H1 (cell line): ENCODE results near the gene LORICRIN. TPM values are rescaled to one million over a fixed set of nuclear protein-coding genes. Genes with fewer than 3 reads are reported as not detected.

Experiments
- CTCF ChIA-PET: fragments of 300-600 bp; sonication (Branson Sonifier 250); formaldehyde crosslinking; loops from one replicate; lab custom pipeline; 2021; ENCODE audit not compliant: partially characterized antibody; lab: Charles Lee
- POLR2A ChIA-PET: fragments of 300-600 bp; sonication (Branson Sonifier 250); formaldehyde crosslinking; loops from one replicate; lab custom pipeline; 2021; ENCODE audit warnings: inconsistent platforms; ENCODE audit not compliant: partially characterized antibody; lab: Charles Lee
- DNase-seq, 2 experiments: peaks; one replicate each; pipeline versions ENCODE4 v3.0.0 to v3.0.0-alpha.2; 2010 to 2022; ENCODE audit warnings: low spot score in 2 of 2, low read depth in 1 of 2, mixed read lengths in 1 of 2
- FAIRE-seq: peaks from 2 replicates; lab custom pipeline; 2011; peaks lifted over from hg19 to GRCh38; lab: Jason Lieb, UNC
- H2AFZ ChIP-seq: 2 replicates; pipeline ENCODE4 v1.8.1; 2012; ENCODE audit warnings: low read length, inconsistent platforms
- H2AK5ac ChIP-seq: 2 replicates; pipeline ENCODE4 v1.6.1; 2013; ENCODE audit warnings: low read depth, low read length
- H2BK120ac ChIP-seq: replicated peaks from 2 replicates; pipeline ENCODE3; 2013; ENCODE audit warnings: low read depth, low read length, inconsistent platforms
- H2BK12ac ChIP-seq: 2 replicates; pipeline ENCODE4 v1.6.1; 2013; ENCODE audit warnings: low read depth, low read length
- H2BK15ac ChIP-seq: 2 replicates; pipeline ENCODE4 v1.6.1; 2013; ENCODE audit warnings: low read length
- H2BK20ac ChIP-seq: 2 replicates; pipeline ENCODE4 v1.6.1; 2013; ENCODE audit warnings: low read length
- H2BK5ac ChIP-seq: 2 replicates; pipeline ENCODE4 v1.6.1; 2013; ENCODE audit warnings: low read depth, low read length
- H3K14ac ChIP-seq: 2 replicates; pipeline ENCODE4 v1.6.1; 2013; ENCODE audit warnings: inconsistent platforms; ENCODE audit not compliant: insufficient read length
- H3K18ac ChIP-seq: 2 replicates; pipeline ENCODE4 v1.6.1; 2013; ENCODE audit warnings: low read length; ENCODE audit errors: extremely low read depth
- H3K23ac ChIP-seq: 2 replicates; pipeline ENCODE4 v1.6.1; 2013; ENCODE audit warnings: inconsistent platforms; ENCODE audit not compliant: insufficient read length
- H3K23me2 ChIP-seq: 2 replicates; pipeline ENCODE4 v1.6.1; 2013; ENCODE audit warnings: low read depth, low read length
- H3K27ac ChIP-seq: 2 replicates; pipeline ENCODE4 v1.6.1; 2011; ENCODE audit warnings: low read depth, low read length, inconsistent platforms
- H3K27me3 ChIP-seq, 4 experiments: replicated peaks in 1 of 4; 1 replicate in 1 of 4; 2 replicates in 3 of 4; pipeline versions ENCODE4 v1.6.1 to v1.8.1; 2011 to 2013; ENCODE audit warnings: low read length in 3 of 4, mild to moderate bottlenecking in 3 of 4, inconsistent platforms in 2 of 4, mixed read lengths in 2 of 4, moderate library complexity in 1 of 4; ENCODE audit not compliant: control insufficient read depth in 3 of 4, insufficient read depth in 3 of 4; ENCODE audit errors: extremely low read depth in 1 of 4
- H3K36me3 ChIP-seq, 4 experiments: 2 replicates each; pipeline versions ENCODE4 v1.6.1 to v1.8.1; 2011 to 2013; ENCODE audit warnings: mild to moderate bottlenecking in 4 of 4, low read length in 3 of 4, moderate library complexity in 2 of 4, control low read depth in 1 of 4, inconsistent platforms in 1 of 4; ENCODE audit not compliant: insufficient read depth in 4 of 4, control insufficient read depth in 2 of 4
- H3K4ac ChIP-seq: replicated peaks from 2 replicates; pipeline ENCODE3; 2013; ENCODE audit warnings: low read length, low read depth, mixed read lengths, inconsistent platforms; ENCODE audit not compliant: insufficient read length
- H3K4me1 ChIP-seq, 4 experiments: replicated peaks in 1 of 4; 1 replicate in 1 of 4; 2 replicates in 3 of 4; pipeline versions ENCODE4 v1.6.1 to v1.8.1; 2011 to 2013; ENCODE audit warnings: low read length in 3 of 4, inconsistent platforms in 2 of 4, mixed read lengths in 1 of 4; ENCODE audit not compliant: insufficient read depth in 4 of 4, control insufficient read depth in 3 of 4
- H3K4me2 ChIP-seq, 2 experiments: 2 replicates each; pipeline versions ENCODE4 v1.6.1 to v1.8.1; 2011 to 2013; ENCODE audit warnings: low read depth in 2 of 2, low read length in 2 of 2, control low read depth in 1 of 2, inconsistent platforms in 1 of 2, mild to moderate bottlenecking in 1 of 2; ENCODE audit not compliant: insufficient read depth in 1 of 2
- H3K4me3 ChIP-seq, 4 experiments: fragments of 200-600, 300-600 bp in 1 of 4; sonication (generic), shearing (Covaris generic), sonication (Bioruptor Twin) in 1 of 4; 2 replicates each; pipeline versions ENCODE4 v1.5.1 to v1.8.1; 2011 to 2016; ENCODE audit warnings: low read length in 4 of 4, low read depth in 3 of 4, control low read depth in 2 of 4, inconsistent platforms in 2 of 4, mild to moderate bottlenecking in 2 of 4, mixed read lengths in 1 of 4, moderate library complexity in 1 of 4; ENCODE audit not compliant: insufficient read depth in 2 of 4; ENCODE audit errors: extremely low read depth in 1 of 4
- H3K56ac ChIP-seq: replicated peaks from 2 replicates; pipeline ENCODE3; 2013; ENCODE audit warnings: low read depth, mild to moderate bottlenecking, mixed read lengths, low read length, inconsistent platforms; ENCODE audit not compliant: insufficient read length
- H3K79me1 ChIP-seq: 2 replicates; pipeline ENCODE4 v1.6.1; 2013; ENCODE audit warnings: low read depth, low read length, control low read depth
- H3K79me2 ChIP-seq, 2 experiments: 2 replicates each; pipeline versions ENCODE4 v1.6.1 to v1.8.1; 2012 to 2013; ENCODE audit warnings: low read length in 2 of 2, mild to moderate bottlenecking in 2 of 2, inconsistent platforms in 1 of 2; ENCODE audit not compliant: insufficient read depth in 2 of 2, control insufficient read depth in 1 of 2
- H3K9ac ChIP-seq, 4 experiments: replicated peaks in 1 of 4; 1 replicate in 1 of 4; 2 replicates in 3 of 4; pipeline versions ENCODE4 v1.6.1 to v1.8.1; 2011 to 2013; ENCODE audit warnings: low read depth in 3 of 4, low read length in 3 of 4, control low read depth in 2 of 4, mild to moderate bottlenecking in 2 of 4, moderate library complexity in 2 of 4, inconsistent platforms in 1 of 4; ENCODE audit errors: extremely low read depth in 1 of 4
- H3K9me3 ChIP-seq, 2 experiments: 2 replicates each; pipeline versions ENCODE4 v1.6.1 to v1.8.1; 2012 to 2013; ENCODE audit warnings: mild to moderate bottlenecking in 2 of 2, moderate library complexity in 2 of 2, control low read depth in 1 of 2, inconsistent platforms in 1 of 2, low read depth in 1 of 2, low read length in 1 of 2, mixed read lengths in 1 of 2; ENCODE audit not compliant: insufficient read depth in 2 of 2
- H4K20me1 ChIP-seq, 2 experiments: replicated peaks in 1 of 2; 2 replicates each; pipeline versions ENCODE3 to v1.8.1; 2011 to 2013; ENCODE audit warnings: inconsistent platforms in 2 of 2, low read length in 2 of 2, mild to moderate bottlenecking in 1 of 2; ENCODE audit not compliant: insufficient read depth in 2 of 2, control insufficient read depth in 1 of 2
- H4K5ac ChIP-seq: 2 replicates; pipeline ENCODE4 v1.6.1; 2013; ENCODE audit warnings: low read length, low read depth, mixed read lengths, inconsistent platforms; ENCODE audit not compliant: insufficient read length
- H4K8ac ChIP-seq: 2 replicates; pipeline ENCODE4 v1.8.0; 2013; ENCODE audit warnings: mild to moderate bottlenecking, moderate library complexity, low read length, inconsistent platforms; ENCODE audit not compliant: insufficient read depth; ENCODE audit errors: extremely low read depth
- H4K91ac ChIP-seq: replicated peaks from 2 replicates; pipeline ENCODE3; 2013; ENCODE audit warnings: low read length, mixed read lengths, inconsistent platforms; ENCODE audit not compliant: insufficient read length
- SP4 ChIP-seq: IDR thresholded peaks from 2 replicates; pipeline ENCODE4 v1.6.1; 2012; ENCODE audit warnings: low read length, inconsistent platforms
- SRF ChIP-seq: IDR thresholded peaks from 2 replicates; pipeline ENCODE4 v1.6.1; 2011; ENCODE audit warnings: mild to moderate bottlenecking, low read depth, low read length, moderate library complexity
- WGBS, 2 experiments: shearing (Covaris generic) in 1 of 2; methylation state at CpG; one replicate each; pipeline versions ENCODE4 v1.1.6 to v1.1.7; 2013 to 2015; ENCODE audit warnings: low lambda C conversion rate in 2 of 2, mixed read lengths in 2 of 2, inconsistent platforms in 1 of 2, low coverage in 1 of 2, missing lambda C conversion rate in 1 of 2; ENCODE audit not compliant: insufficient replicate concordance in 2 of 2, insufficient coverage in 1 of 2, insufficient read length in 1 of 2; ENCODE audit errors: extremely low coverage in 1 of 2, missing lambda C conversion rate in 1 of 2; 5-methylcytosine and 5-hydroxymethylcytosine counted together
- polyA plus RNA-seq, 7 experiments: library from polyadenylated mRNA; depleted of rRNA in 3 of 7; stranded (reverse) in 5 of 7; unstranded in 2 of 7; fragments of >200 nt in 5 of 7; fragments of 200-250 nt in 2 of 7; gene quantifications; 1 replicate in 5 of 7; 2 replicates in 1 of 7; 4 replicates in 1 of 7; pipeline versions ENCODE4 v1.2.1 to v1.2.3, GENCODE V29; 2011 to 2013; ENCODE audit warnings: missing spikeins in 2 of 7, mixed read lengths in 2 of 7
- total RNA-seq: library from RNA; stranded (reverse); fragmentation: NEBNext Ultra II Directional; extraction: Animal tissue kit (Norgen Biotek cat#: 25700); gene quantifications from 2 replicates; pipeline ENCODE4 v1.2.1, GENCODE V29; 2021
- TF ChIP-seq, protein P1 (sequence below), 3 experiments: IDR thresholded peaks; 1 replicate in 2 of 3; 2 replicates in 1 of 3; pipeline versions ENCODE4 v1.5.1 to v1.6.1; 2011; ENCODE audit warnings: low read length in 3 of 3, mild to moderate bottlenecking in 3 of 3, inconsistent platforms in 2 of 3, low read depth in 1 of 3, moderate library complexity in 1 of 3; ENCODE audit not compliant: insufficient read depth in 1 of 3; ENCODE audit errors: control extremely low read depth in 1 of 3

The LORICRIN gene
- total and polyA plus RNA-seq, 2 of the 8 experiments (the other 6 are each of a cell fraction or from before 2014, with no cell fraction given): not detected

DNA sequence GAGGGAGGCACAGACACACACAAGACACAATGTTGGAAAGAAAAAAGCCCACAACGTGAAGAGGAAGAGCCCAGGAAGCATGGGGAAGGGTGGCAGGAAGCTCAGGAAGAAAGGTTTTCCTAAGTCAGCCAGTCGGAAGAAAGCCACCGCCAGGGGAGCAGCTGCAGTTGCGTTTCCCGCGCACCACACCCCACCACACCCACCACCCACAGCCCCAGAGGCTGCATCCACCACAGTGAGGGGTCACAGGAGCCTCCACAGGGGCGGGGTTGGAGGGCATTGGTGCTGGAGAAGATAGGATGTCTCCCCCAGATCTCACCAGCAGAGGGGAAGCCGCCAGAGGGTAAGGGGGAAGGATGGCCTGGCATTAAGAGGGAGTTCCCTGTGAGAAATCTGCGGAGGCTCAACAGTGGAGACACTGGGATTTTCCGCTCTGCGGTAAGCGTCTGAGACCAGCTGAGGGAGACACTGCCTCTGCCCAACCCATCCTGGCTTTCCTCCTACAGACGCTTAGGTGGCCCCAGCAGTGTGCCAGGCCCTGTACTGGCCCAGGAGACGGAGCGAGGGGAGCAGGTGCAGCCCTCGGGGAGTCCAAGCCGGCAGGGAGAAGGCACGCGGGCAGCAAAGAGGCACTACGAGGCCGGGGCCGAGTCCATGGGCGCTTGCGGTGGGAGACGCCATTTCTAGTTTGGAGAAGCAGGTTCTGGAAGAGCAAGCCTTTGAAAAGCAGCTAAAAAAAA is 33.4 kb downstream of the LORICRIN start:
- ChIA-PET POLR2A (no interaction called here), CTCF (interaction anchor here (0.6 to 1.8 kb wide), 4 partner anchors 10 to 17 kb away, joined by 3 to 7 read pairs (median 4); no protein-coding TSS in a partner anchor)
- no peak overlapping the region for H3K9ac ChIP-seq
- H3K27ac ChIP-seq: no peak overlapping the region
- no peaks in the 10 kb centered on the region for H3K27me3 ChIP-seq
- H3K4me2 ChIP-seq: no peak overlapping the region
- no peak overlapping the region for H2BK120ac ChIP-seq
- H3K36me3 ChIP-seq: no peaks in the 10 kb centered on the region
- H2BK5ac ChIP-seq: no peak overlapping the region
- H4K5ac ChIP-seq: no peak overlapping the region
- H2BK12ac ChIP-seq: peak overlapping the region; percentile 68; the same call in 1 of the 2 replicates
- no peak overlapping the region for H2BK15ac ChIP-seq
- H3K56ac ChIP-seq: no peak overlapping the region
- TF ChIP-seq SP4 (no peak), SRF (no peak)
- TF ChIP-seq, protein P1, sequence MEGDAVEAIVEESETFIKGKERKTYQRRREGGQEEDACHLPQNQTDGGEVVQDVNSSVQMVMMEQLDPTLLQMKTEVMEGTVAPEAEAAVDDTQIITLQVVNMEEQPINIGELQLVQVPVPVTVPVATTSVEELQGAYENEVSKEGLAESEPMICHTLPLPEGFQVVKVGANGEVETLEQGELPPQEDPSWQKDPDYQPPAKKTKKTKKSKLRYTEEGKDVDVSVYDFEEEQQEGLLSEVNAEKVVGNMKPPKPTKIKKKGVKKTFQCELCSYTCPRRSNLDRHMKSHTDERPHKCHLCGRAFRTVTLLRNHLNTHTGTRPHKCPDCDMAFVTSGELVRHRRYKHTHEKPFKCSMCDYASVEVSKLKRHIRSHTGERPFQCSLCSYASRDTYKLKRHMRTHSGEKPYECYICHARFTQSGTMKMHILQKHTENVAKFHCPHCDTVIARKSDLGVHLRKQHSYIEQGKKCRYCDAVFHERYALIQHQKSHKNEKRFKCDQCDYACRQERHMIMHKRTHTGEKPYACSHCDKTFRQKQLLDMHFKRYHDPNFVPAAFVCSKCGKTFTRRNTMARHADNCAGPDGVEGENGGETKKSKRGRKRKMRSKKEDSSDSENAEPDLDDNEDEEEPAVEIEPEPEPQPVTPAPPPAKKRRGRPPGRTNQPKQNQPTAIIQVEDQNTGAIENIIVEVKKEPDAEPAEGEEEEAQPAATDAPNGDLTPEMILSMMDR (IDR thresholded peaks at IDR 0.05; ENCODE audit: control extremely low read depth in 1 of 3, insufficient read depth in 1 of 3, low read depth in 1 of 3, low read length in 3 of 3): peak; percentile 13 to 22 (median 15); a peak in 3 of 4 replicates
- H2AK5ac ChIP-seq: no peak overlapping the region
- peaks cover 2% of the 10 kb centered on the region; the same call in 1 of the 2 replicates for H3K23me2 ChIP-seq
- no peak overlapping the region for H2AFZ ChIP-seq
- H3K14ac ChIP-seq: no peak overlapping the region
- no peaks in the 10 kb centered on the region for H3K79me2 ChIP-seq
- no peaks in the 10 kb centered on the region for H3K79me1 ChIP-seq
- no peak overlapping the region for H3K23ac ChIP-seq
- peak overlapping the region; percentile 51 for H4K8ac ChIP-seq
- peak in 1 of 2 experiments; percentile 61 for DNase-seq
- H3K4ac ChIP-seq: no peak overlapping the region
- H3K4me3 ChIP-seq: no peak overlapping the region
- H3K18ac ChIP-seq: no peak overlapping the region
- FAIRE-seq: no peak
- H4K20me1 ChIP-seq: no peaks in the 10 kb centered on the region
- WGBS, 2 experiments: 79% methylated on average over 24 of the region's 25 CpGs; no CpG with 5 or more reads in 1 of the 2 experiments
- H3K9me3 ChIP-seq: no peaks in the 10 kb centered on the region
- H4K91ac ChIP-seq: peak overlapping the region; percentile 51
- peaks cover 0 to 5% (median 2%) of the 10 kb centered on the region in 4 experiments; a peak in 3 of 7 replicates for H3K4me1 ChIP-seq
- H2BK20ac ChIP-seq: no peak overlapping the region
